GM12891 (cell line): ENCODE measurements around the gene PTPN23.
"Not testable (repeated sequence)": the region's sequence is repeated elsewhere in the genome, so short reads cannot be mapped to it uniquely, and the experiment has no call there.

Experiments used
- POLR2A ChIP-seq: IDR thresholded peaks from 2 replicates; pipeline ENCODE4 v1.6.1; 2011; ENCODE audit warnings: low read depth, low read length, control low read depth
- POLR2AphosphoS5 ChIP-seq: IDR thresholded peaks from 2 replicates; pipeline ENCODE4 v1.6.1; 2011; ENCODE audit warnings: low read depth, low read length, control low read depth
- SPI1 ChIP-seq: IDR thresholded peaks from 2 replicates; pipeline ENCODE4 v1.6.1; 2011; ENCODE audit warnings: low read depth, low read length, control low read depth
- TAF1 ChIP-seq: IDR thresholded peaks from 2 replicates; pipeline ENCODE4 v1.6.1; 2011; ENCODE audit warnings: low read depth, low read length, control low read depth

DNA sequence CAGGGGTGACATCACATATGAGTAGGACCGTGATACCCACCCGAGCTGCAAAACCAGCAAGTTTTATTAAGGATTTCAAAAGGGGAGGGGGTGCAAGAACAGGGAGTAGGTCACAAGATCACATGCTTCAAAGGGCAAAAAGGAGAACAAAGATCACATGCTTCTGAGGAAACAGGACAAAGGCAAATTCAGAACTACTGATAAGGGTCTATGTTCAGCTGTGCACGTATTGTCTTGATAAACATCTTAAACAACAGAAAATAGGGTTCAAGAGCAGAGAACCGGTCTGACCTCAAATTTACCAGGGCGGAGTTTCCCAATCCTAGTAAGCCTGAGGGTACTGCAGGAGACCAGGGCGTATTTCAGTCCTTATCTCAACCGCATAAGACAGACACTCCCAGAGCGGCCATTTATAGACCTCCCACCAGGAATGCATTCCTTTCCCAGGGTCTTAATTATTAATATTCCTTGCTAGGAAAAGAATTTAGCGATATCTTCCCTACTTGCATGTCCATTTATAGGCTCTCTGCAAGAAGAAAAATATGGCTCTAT, 78.8 kb downstream of the PTPN23 start:
- not testable (repeated sequence) for TF ChIP-seq POLR2A, POLR2AphosphoS5, SPI1, TAF1
